Liver (tissue), 3 donors: ENCODE measurements around the gene PWWP2B.

Experiments used
- ATF3 ChIP-seq: IDR thresholded peaks from 2 replicates; pipeline ENCODE4 v1.6.1; 2016; ENCODE audit warnings: antibody characterized with exemption
- CTCF ChIP-seq: fragments of 150-350 bp; IDR thresholded peaks from 2 replicates; pipeline ENCODE4 v1.5.1; 2017; ENCODE audit warnings: improper control_type of control experiment, low read depth, low read length; ENCODE audit not compliant: missing input control
- EGR1 ChIP-seq, 2 donors: IDR thresholded peaks; 2 replicates each; pipeline ENCODE4 v1.6.1; 2016 to 2018; ENCODE audit warnings: antibody characterized with exemption in 2 of 2, low read depth in 2 of 2
- GABPA ChIP-seq, 2 donors: IDR thresholded peaks in 1 of 2; conservative IDR thresholded peaks in 1 of 2; 2 replicates each; pipeline ENCODE4 v1.6.1; 2016; ENCODE audit warnings: antibody characterized with exemption in 2 of 2, mild to moderate bottlenecking in 1 of 2, moderate library complexity in 1 of 2
- HNF4A ChIP-seq, 2 donors: conservative IDR thresholded peaks; 2 replicates each; pipeline ENCODE4 v1.6.1; 2016; ENCODE audit warnings: antibody characterized with exemption in 2 of 2, mild to moderate bottlenecking in 2 of 2
- HNF4G ChIP-seq: IDR thresholded peaks from 2 replicates; pipeline ENCODE4 v1.6.1; 2016; ENCODE audit warnings: antibody characterized with exemption
- JUND ChIP-seq, 2 donors: IDR thresholded peaks; 2 replicates each; pipeline ENCODE4 v1.6.1; 2016; ENCODE audit warnings: antibody characterized with exemption in 2 of 2
- RAD21 ChIP-seq, 2 donors: IDR thresholded peaks; 2 replicates each; pipeline ENCODE4 v1.6.1; 2016; ENCODE audit warnings: antibody characterized with exemption in 2 of 2, mild to moderate bottlenecking in 2 of 2
- SP1 ChIP-seq: IDR thresholded peaks from 2 replicates; pipeline ENCODE4 v1.6.1; 2018; ENCODE audit warnings: antibody characterized with exemption, mild to moderate bottlenecking
- TAF1 ChIP-seq: conservative IDR thresholded peaks from 2 replicates; pipeline ENCODE4 v1.6.1; 2016; ENCODE audit warnings: antibody characterized with exemption, mild to moderate bottlenecking
- TF ChIP-seq, protein P1 (sequence below): IDR thresholded peaks from 2 replicates; pipeline ENCODE4 v1.6.1; 2016; ENCODE audit warnings: antibody characterized with exemption
- TF ChIP-seq, protein P2 (sequence below): IDR thresholded peaks from 2 replicates; pipeline ENCODE4 v1.6.1; 2016; ENCODE audit warnings: antibody characterized with exemption, mild to moderate bottlenecking
- donor health status: healthy.
- donor health status: healthy.

GRCh38 chr10:132389433-132390169 is 7.4 kb upstream of the PWWP2B start:
- no peak for TF ChIP-seq JUND (IDR thresholded peaks at IDR 0.05)
- TF ChIP-seq, protein P1, sequence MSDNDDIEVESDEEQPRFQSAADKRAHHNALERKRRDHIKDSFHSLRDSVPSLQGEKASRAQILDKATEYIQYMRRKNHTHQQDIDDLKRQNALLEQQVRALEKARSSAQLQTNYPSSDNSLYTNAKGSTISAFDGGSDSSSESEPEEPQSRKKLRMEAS, result no peak
- no peak for TF ChIP-seq CTCF
- TF ChIP-seq HNF4G, result no peak
- TF ChIP-seq, protein P2, sequence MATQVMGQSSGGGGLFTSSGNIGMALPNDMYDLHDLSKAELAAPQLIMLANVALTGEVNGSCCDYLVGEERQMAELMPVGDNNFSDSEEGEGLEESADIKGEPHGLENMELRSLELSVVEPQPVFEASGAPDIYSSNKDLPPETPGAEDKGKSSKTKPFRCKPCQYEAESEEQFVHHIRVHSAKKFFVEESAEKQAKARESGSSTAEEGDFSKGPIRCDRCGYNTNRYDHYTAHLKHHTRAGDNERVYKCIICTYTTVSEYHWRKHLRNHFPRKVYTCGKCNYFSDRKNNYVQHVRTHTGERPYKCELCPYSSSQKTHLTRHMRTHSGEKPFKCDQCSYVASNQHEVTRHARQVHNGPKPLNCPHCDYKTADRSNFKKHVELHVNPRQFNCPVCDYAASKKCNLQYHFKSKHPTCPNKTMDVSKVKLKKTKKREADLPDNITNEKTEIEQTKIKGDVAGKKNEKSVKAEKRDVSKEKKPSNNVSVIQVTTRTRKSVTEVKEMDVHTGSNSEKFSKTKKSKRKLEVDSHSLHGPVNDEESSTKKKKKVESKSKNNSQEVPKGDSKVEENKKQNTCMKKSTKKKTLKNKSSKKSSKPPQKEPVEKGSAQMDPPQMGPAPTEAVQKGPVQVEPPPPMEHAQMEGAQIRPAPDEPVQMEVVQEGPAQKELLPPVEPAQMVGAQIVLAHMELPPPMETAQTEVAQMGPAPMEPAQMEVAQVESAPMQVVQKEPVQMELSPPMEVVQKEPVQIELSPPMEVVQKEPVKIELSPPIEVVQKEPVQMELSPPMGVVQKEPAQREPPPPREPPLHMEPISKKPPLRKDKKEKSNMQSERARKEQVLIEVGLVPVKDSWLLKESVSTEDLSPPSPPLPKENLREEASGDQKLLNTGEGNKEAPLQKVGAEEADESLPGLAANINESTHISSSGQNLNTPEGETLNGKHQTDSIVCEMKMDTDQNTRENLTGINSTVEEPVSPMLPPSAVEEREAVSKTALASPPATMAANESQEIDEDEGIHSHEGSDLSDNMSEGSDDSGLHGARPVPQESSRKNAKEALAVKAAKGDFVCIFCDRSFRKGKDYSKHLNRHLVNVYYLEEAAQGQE, result no peak
- TF ChIP-seq RAD21 (IDR thresholded peaks at IDR 0.05), result no peak
- no peak for TF ChIP-seq GABPA (IDR thresholded peaks at IDR 0.05 in 1 of 2, conservative IDR thresholded peaks at IDR 0.05 in 1 of 2)
- TF ChIP-seq ATF3, result no peak
- TF ChIP-seq TAF1, result no peak
- no peak for TF ChIP-seq SP1
- no peak for TF ChIP-seq EGR1 (IDR thresholded peaks at IDR 0.05; ENCODE audit: low read depth in 2 of 2)
- TF ChIP-seq HNF4A (conservative IDR thresholded peaks at IDR 0.05), result no peak
